ENCODE measurements around the gene FAM216B.
"Not testable (repeated sequence)": the region's sequence is repeated elsewhere in the genome, so short reads cannot be mapped to it uniquely, and the experiment has no call there.

Gene FAM216B

GRCh38 chr13:42753697-42754096 lies 27.7 kb upstream of the FAM216B start:
- Histone ChIP-seq H3K36me3 (ENCODE audit: control insufficient read depth, insufficient read depth, low read length) (no peaks in the 10 kb centered on the region), H3K27ac (ENCODE audit: low read depth, low read length) (no peak overlapping the region), H3K9me3 (ENCODE audit: control insufficient read depth, insufficient read depth, low read length) (no peaks in the 10 kb centered on the region), H3K4me1 (ENCODE audit: control insufficient read depth, insufficient read depth, low read length) (no peaks in the 10 kb centered on the region; the same call in 1 of the 2 replicates), H3K27me3 (ENCODE audit: control insufficient read depth, insufficient read depth, low read length) (no peaks in the 10 kb centered on the region), H3K9ac (ENCODE audit: low read depth, low read length) (no peak overlapping the region), H3K4me3 (ENCODE audit: low read depth, low read length) (no peak overlapping the region)

DNA sequence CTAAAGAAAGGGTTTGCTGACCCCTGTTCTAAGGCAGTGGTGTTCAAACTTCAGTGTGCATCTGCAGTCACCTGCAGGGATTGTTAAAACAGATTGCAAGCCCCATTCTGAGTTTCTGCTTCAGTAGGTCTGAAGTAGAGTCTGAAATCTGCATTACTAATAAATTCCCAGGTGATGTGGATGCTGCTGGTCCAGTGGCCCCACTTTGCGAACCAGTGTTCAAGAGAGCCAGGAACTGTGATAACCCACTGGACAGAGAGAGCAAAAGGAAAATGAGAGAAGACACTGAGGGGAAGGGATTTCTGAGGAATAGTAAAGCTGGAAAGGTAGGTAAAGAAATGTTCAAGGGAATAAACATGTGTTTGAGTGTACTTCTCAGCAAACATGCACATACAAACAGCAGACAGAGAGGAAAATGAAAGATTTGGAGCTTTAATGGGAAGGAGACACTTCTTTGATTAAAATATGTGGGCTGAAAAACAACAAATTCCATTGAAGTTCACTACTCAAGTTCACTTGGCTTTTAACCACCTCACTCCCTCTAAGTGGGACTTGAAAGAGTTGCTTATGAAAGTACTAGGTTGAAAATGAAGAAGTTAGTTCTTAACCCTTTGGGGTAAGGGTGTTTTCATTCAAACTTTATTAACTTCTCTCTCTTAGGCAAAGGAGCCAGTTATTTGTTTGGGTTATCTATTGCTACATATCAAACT lies 26.4 kb upstream of the FAM216B start:
- Histone ChIP-seq H3K27me3 (ENCODE audit: control insufficient read depth, insufficient read depth, low read length) (no peaks in the 10 kb centered on the region), H3K9me3 (ENCODE audit: control insufficient read depth, insufficient read depth, low read length) (no peaks in the 10 kb centered on the region), H3K9ac (ENCODE audit: low read depth, low read length) (no peak overlapping the region), H3K36me3 (ENCODE audit: control insufficient read depth, insufficient read depth, low read length) (no peaks in the 10 kb centered on the region), H3K27ac (ENCODE audit: low read depth, low read length) (no peak overlapping the region), H3K4me3 (ENCODE audit: low read depth, low read length) (no peak overlapping the region), H3K4me1 (ENCODE audit: control insufficient read depth, insufficient read depth, low read length) (no peaks in the 10 kb centered on the region; the same call in 1 of the 2 replicates)

DNA sequence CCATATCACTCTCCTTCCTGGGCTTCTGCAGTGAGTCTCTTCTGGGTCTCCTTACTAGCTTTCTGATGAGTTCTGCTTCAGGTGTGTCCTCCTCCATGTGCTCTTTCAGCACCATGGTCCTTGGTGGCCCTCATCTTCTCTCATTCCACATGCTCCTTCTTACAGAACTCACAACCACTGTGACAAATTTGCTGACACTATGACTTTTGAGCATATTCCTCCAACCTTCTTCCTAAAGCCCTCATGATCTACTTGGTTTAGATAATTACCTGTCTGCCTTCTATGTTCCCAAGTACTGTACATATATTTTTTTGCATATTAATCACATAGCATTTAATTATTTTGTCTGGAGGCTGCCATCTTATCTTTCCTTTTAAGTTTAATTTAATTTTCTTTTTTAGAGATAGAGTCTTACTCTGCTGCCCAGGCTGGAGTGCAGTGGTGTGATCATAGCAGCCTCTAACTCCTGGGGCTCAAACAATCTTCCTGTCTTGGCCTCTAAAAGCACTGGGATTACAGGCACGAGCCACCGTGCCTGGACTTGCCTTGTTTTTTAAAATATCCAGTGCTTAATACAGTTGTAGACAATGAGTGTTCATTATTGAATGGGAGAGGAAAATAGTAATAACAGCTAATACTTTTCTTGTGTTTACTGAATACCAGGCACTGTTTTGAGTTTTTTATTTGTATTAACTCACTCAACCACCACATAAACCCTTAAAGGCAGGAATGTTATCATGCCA lies 23.5 kb upstream of the FAM216B start:
- Histone ChIP-seq H3K9me3 (ENCODE audit: control insufficient read depth, insufficient read depth, low read length) (no peaks in the 10 kb centered on the region), H3K36me3 (ENCODE audit: control insufficient read depth, insufficient read depth, low read length) (no peaks in the 10 kb centered on the region), H3K4me3 (ENCODE audit: low read depth, low read length) (no peak overlapping the region), H3K27ac (ENCODE audit: low read depth, low read length) (no peak overlapping the region), H3K9ac (ENCODE audit: low read depth, low read length) (no peak overlapping the region), H3K4me1 (ENCODE audit: control insufficient read depth, insufficient read depth, low read length) (no peaks in the 10 kb centered on the region; the same call in 1 of the 2 replicates), H3K27me3 (ENCODE audit: control insufficient read depth, insufficient read depth, low read length) (no peaks in the 10 kb centered on the region)

DNA sequence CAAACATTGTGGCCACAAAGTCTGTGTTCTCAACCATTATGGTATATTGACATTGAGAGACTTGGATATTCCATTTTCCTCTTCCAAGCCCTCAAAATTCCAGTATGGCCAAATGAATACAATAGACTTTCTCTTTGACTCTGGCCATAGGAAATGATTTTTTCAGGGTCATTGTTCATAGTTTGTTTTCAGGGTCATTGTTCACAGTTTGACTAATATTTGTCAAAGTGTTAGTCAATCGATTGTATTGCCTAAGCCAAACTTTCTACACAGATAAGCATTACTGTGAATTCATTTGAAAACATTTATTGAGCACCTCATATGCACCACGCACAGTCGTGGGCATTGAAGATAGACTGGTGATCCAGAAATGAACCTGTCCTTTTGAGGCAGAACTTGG lies 22.9 kb upstream of the FAM216B start:
- Histone ChIP-seq H3K27ac (ENCODE audit: low read depth, low read length) (no peak overlapping the region), H3K4me1 (ENCODE audit: control insufficient read depth, insufficient read depth, low read length) (no peaks in the 10 kb centered on the region), H3K4me3 (ENCODE audit: low read depth, low read length) (no peak overlapping the region), H3K36me3 (ENCODE audit: control insufficient read depth, insufficient read depth, low read length) (no peaks in the 10 kb centered on the region), H3K27me3 (ENCODE audit: control insufficient read depth, insufficient read depth, low read length) (no peaks in the 10 kb centered on the region), H3K9me3 (ENCODE audit: control insufficient read depth, insufficient read depth, low read length) (no peaks in the 10 kb centered on the region), H3K9ac (ENCODE audit: low read depth, low read length) (no peak overlapping the region)

DNA sequence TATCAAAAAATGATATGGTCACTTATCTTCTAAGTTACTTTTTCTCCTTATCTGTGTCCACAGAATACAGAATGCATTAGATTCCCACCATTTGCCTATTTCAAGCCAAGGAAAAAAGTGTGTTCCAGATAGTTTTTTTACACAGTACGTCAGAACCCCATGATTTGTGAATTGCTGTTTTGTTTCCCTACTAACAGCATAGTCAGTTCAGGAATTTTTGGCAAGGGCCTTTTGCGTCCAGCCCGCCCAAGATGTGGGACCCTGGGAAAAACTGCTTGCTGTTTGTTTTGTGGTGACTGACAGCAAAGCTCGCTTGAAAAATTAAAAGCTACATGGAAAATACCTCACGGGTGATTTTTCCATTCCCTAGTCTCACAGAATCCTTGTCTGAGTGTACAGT lies 20.4 kb upstream of the FAM216B start:
- Histone ChIP-seq H3K9ac (ENCODE audit: low read depth, low read length) (no peak overlapping the region), H3K9me3 (ENCODE audit: control insufficient read depth, insufficient read depth, low read length) (no peaks in the 10 kb centered on the region), H3K36me3 (ENCODE audit: control insufficient read depth, insufficient read depth, low read length) (no peaks in the 10 kb centered on the region), H3K27ac (ENCODE audit: low read depth, low read length) (no peak overlapping the region), H3K4me1 (ENCODE audit: control insufficient read depth, insufficient read depth, low read length) (no peaks in the 10 kb centered on the region), H3K27me3 (ENCODE audit: control insufficient read depth, insufficient read depth, low read length) (no peaks in the 10 kb centered on the region), H3K4me3 (ENCODE audit: low read depth, low read length) (no peak overlapping the region)

- Histone ChIP-seq H3K9ac (ENCODE audit: low read depth, low read length) (no peak overlapping the region), H3K9me3 (ENCODE audit: control insufficient read depth, insufficient read depth, low read length) (no peaks in the 10 kb centered on the region), H3K4me1 (ENCODE audit: control insufficient read depth, insufficient read depth, low read length) (no peaks in the 10 kb centered on the region), H3K27ac (ENCODE audit: low read depth, low read length) (no peak overlapping the region), H3K4me3 (ENCODE audit: low read depth, low read length) (no peak overlapping the region), H3K27me3 (ENCODE audit: control insufficient read depth, insufficient read depth, low read length) (no peaks in the 10 kb centered on the region), H3K36me3 (ENCODE audit: control insufficient read depth, insufficient read depth, low read length) (no peaks in the 10 kb centered on the region)
These were observed 19.1 kb upstream of the FAM216B start for GRCh38 chr13:42762251-42762650.

DNA sequence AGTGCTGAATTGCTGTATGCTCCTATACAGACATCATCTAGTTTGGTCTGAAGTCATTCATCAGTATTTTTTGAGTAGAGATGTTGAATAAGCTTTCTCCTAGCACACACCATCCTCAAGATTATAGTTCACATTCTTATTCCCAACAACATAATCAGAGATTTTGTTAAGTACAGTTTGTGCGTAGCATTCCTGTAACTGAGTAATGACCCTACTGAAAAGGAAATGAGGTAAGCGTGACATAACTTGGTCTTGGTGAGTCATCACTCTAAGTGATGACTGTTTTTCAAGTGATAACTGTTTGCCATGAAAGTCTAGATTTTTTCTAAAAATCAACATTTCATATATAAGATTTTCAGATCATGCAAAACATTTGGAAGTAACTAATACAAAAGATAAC lies 18.5 kb upstream of the FAM216B start:
- Histone ChIP-seq H3K4me1 (ENCODE audit: control insufficient read depth, insufficient read depth, low read length) (no peaks in the 10 kb centered on the region), H3K4me3 (ENCODE audit: low read depth, low read length) (no peak overlapping the region), H3K27me3 (ENCODE audit: control insufficient read depth, insufficient read depth, low read length) (no peaks in the 10 kb centered on the region), H3K36me3 (ENCODE audit: control insufficient read depth, insufficient read depth, low read length) (no peaks in the 10 kb centered on the region), H3K27ac (ENCODE audit: low read depth, low read length) (no peak overlapping the region), H3K9me3 (ENCODE audit: control insufficient read depth, insufficient read depth, low read length) (no peaks in the 10 kb centered on the region), H3K9ac (ENCODE audit: low read depth, low read length) (no peak overlapping the region)

- H3K36me3 ChIP-seq (ENCODE audit: control insufficient read depth, insufficient read depth, low read length), result no peaks in the 10 kb centered on the region
- no peak overlapping the region for H3K27ac ChIP-seq (ENCODE audit: low read depth, low read length)
- H3K4me3 ChIP-seq (ENCODE audit: low read depth, low read length), result no peak overlapping the region
- no peaks in the 10 kb centered on the region for H3K9me3 ChIP-seq (ENCODE audit: control insufficient read depth, insufficient read depth, low read length)
- H3K9ac ChIP-seq (ENCODE audit: low read depth, low read length), result no peak overlapping the region
- H3K4me1 ChIP-seq (ENCODE audit: control insufficient read depth, insufficient read depth, low read length), result no peaks in the 10 kb centered on the region
- H3K27me3 ChIP-seq (ENCODE audit: control insufficient read depth, insufficient read depth, low read length), result no peaks in the 10 kb centered on the region
These were observed 15.4 kb upstream of the FAM216B start for GRCh38 chr13:42766016-42766415.

DNA sequence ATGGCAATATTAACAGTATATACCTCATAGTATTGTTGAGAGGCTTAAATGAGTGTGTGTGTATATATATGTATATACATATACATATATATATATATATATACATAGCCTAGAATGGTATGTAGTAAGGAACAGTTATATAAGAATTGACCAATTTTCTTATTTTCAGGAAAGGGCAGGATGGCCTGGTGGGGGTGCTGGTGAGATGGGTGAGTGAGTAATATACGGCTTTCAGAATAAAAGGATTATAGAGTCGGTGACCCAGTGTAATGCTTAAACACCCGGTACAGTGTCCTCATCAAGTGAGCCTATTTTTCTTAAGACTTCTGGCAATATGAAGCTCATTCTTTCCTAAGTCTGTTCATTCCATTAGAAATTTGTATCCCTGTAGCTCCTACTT lies 11.7 kb upstream of the FAM216B start:
- no peak overlapping the region for H3K4me3 ChIP-seq (ENCODE audit: low read depth, low read length)

DNA sequence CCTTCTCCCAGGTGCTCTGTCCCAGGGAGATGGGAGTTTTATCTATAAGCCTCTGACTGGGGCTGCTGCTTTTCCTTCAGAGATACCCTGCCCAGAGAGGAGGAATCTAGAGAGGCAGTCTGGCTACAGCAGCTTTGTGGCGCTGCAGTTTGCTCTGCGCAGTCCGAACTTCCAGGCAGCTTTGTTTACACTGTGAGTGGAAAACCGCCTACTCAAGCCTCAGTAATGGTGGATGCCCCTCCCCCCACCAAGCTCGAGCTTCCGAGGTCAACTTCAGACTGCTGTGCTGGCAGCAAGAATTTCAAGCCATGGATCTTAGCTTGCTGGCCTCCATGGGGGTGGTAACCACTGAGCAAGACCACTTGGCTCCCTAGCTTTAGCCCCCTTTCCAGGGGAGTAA lies 4.8 kb upstream of the FAM216B start:
- not testable (repeated sequence) for H3K4me1 ChIP-seq (ENCODE audit: control insufficient read depth, insufficient read depth, low read length); H3K27me3 ChIP-seq (ENCODE audit: control insufficient read depth, insufficient read depth, low read length); H3K9ac ChIP-seq (ENCODE audit: low read depth, low read length); H3K9me3 ChIP-seq (ENCODE audit: control insufficient read depth, insufficient read depth, low read length); H3K36me3 ChIP-seq (ENCODE audit: control insufficient read depth, insufficient read depth, low read length); H3K4me3 ChIP-seq (ENCODE audit: low read depth, low read length); H3K27ac ChIP-seq (ENCODE audit: low read depth, low read length)

More for the DNA sequence above, 11.7 kb upstream of the FAM216B start:
- Histone ChIP-seq H3K27ac (ENCODE audit: low read depth, low read length) (no peak overlapping the region), H3K27me3 (ENCODE audit: control insufficient read depth, insufficient read depth, low read length) (no peaks in the 10 kb centered on the region), H3K4me1 (ENCODE audit: control insufficient read depth, insufficient read depth, low read length) (no peaks in the 10 kb centered on the region), H3K9ac (ENCODE audit: low read depth, low read length) (no peak overlapping the region), H3K36me3 (ENCODE audit: control insufficient read depth, insufficient read depth, low read length) (no peaks in the 10 kb centered on the region), H3K9me3 (ENCODE audit: control insufficient read depth, insufficient read depth, low read length) (no peaks in the 10 kb centered on the region)

- Histone ChIP-seq H3K4me1 (ENCODE audit: control insufficient read depth, insufficient read depth, low read length) (no peaks in the 10 kb centered on the region), H3K27me3 (ENCODE audit: control insufficient read depth, insufficient read depth, low read length) (no peaks in the 10 kb centered on the region), H3K4me3 (ENCODE audit: low read depth, low read length) (no peak overlapping the region), H3K36me3 (ENCODE audit: control insufficient read depth, insufficient read depth, low read length) (no peaks in the 10 kb centered on the region), H3K27ac (ENCODE audit: low read depth, low read length) (no peak overlapping the region), H3K9ac (ENCODE audit: low read depth, low read length) (no peak overlapping the region), H3K9me3 (ENCODE audit: control insufficient read depth, insufficient read depth, low read length) (no peaks in the 10 kb centered on the region)
These were observed 3.9 kb upstream of the FAM216B start for GRCh38 chr13:42777467-42777866.

Data from HUES48 (cell line).